MCF 10A (cell line): Measurements from ENCODE around the gene ZNF479. TPM values are rescaled to one million over a fixed set of nuclear protein-coding genes. Genes with fewer than 3 reads are reported as not detected.
A peak's percentile ranks its signal among the peaks of the same experiment; 100 is the strongest.
"Not testable (repeated sequence)": the region's sequence is repeated elsewhere in the genome, so short reads cannot be mapped to it uniquely, and the experiment has no call there.

ENCODE experiments used
- BruUV-seq: library from RNA; stranded (reverse); fragments of 400-500 nt; replicated peaks from 2 replicates; lab custom pipeline; 2021; lab: Mats Ljungman, UMichigan
- CTCF ChIA-PET: fragments of 300-600 bp; sonication (Branson Sonifier 250); formaldehyde crosslinking; extraction: SDS; loops from one replicate; lab custom pipeline; 2021; ENCODE audit warnings: antibody characterized with exemption, inconsistent platforms; lab: Yijun Ruan, JAX
- POLR2A ChIA-PET: fragments of 300-600, 350-650 bp; sonication (Branson Sonifier 250); formaldehyde crosslinking; extraction: SDS; loops from one replicate; lab custom pipeline; 2020; ENCODE audit warnings: antibody characterized with exemption, inconsistent platforms; lab: Yijun Ruan, JAX
- DNase-seq: peaks from one replicate; pipeline ENCODE4 v3.0.0-alpha.2; 2018; ENCODE audit not compliant: unreplicated experiment
- H3K27ac Mint-ChIP-seq: one replicate; pipeline ENCODE4 v1.8.0; 2022; ENCODE audit warnings: mild to moderate bottlenecking, low read depth, mixed read lengths; ENCODE audit not compliant: unreplicated experiment
- H3K27me3 Mint-ChIP-seq: one replicate; pipeline ENCODE4 v1.8.0; 2022; ENCODE audit warnings: mixed read lengths; ENCODE audit not compliant: insufficient read depth, unreplicated experiment
- H3K36me3 Mint-ChIP-seq: one replicate; pipeline ENCODE4 v1.8.0; 2022; ENCODE audit warnings: mild to moderate bottlenecking, moderate library complexity, mixed read lengths; ENCODE audit not compliant: insufficient read depth, unreplicated experiment
- H3K4me1 Mint-ChIP-seq: one replicate; pipeline ENCODE4 v1.8.0; 2022; ENCODE audit warnings: mixed read lengths; ENCODE audit not compliant: insufficient read depth, unreplicated experiment
- H3K4me3 Mint-ChIP-seq: one replicate; pipeline ENCODE4 v1.8.0; 2022; ENCODE audit warnings: mild to moderate bottlenecking, moderate library complexity, mixed read lengths; ENCODE audit not compliant: unreplicated experiment
- H3K9me3 Mint-ChIP-seq: one replicate; pipeline ENCODE4 v1.8.0; 2022; ENCODE audit warnings: mixed read lengths; ENCODE audit not compliant: unreplicated experiment
- intact Hi-C: fragments of 100-400 bp; cut with micrococcal nuclease; formaldehyde crosslinking; loops from 2 replicates; pipeline ENCODE4 v1.14.1; 2022
- total RNA-seq: library from RNA; stranded (reverse); gene quantifications from 2 replicates; pipeline ENCODE4 v1.2.3, GENCODE V29; 2022
- TF ChIP-seq, protein P1 (sequence below): fragments of 200-600 bp; IDR thresholded peaks from one replicate; pipeline ENCODE4 v1.8.0; 2022; ENCODE audit warnings: antibody characterized with exemption, mild to moderate bottlenecking; ENCODE audit not compliant: unreplicated experiment

Gene ZNF479
- total RNA-seq, 1 experiment from 2014 or later: not detected

GRCh38 chr7:57178768-57179139 is 46.5 kb upstream of the ZNF479 start:
- DNase-seq: no peak
- no TSS peak for BruUV-seq
- ChIA-PET POLR2A (no interaction called here), CTCF (no interaction called here)
- Mint-ChIP-seq H3K36me3 (no peaks in the 10 kb centered on the region), H3K27me3 (no peaks in the 10 kb centered on the region), H3K27ac (no peak overlapping the region), H3K9me3 (peaks cover 23% of the 10 kb centered on the region), H3K4me3 (no peak overlapping the region), H3K4me1 (no peaks in the 10 kb centered on the region)
- intact Hi-C loops: no loop called here
- TF ChIP-seq, protein P1, sequence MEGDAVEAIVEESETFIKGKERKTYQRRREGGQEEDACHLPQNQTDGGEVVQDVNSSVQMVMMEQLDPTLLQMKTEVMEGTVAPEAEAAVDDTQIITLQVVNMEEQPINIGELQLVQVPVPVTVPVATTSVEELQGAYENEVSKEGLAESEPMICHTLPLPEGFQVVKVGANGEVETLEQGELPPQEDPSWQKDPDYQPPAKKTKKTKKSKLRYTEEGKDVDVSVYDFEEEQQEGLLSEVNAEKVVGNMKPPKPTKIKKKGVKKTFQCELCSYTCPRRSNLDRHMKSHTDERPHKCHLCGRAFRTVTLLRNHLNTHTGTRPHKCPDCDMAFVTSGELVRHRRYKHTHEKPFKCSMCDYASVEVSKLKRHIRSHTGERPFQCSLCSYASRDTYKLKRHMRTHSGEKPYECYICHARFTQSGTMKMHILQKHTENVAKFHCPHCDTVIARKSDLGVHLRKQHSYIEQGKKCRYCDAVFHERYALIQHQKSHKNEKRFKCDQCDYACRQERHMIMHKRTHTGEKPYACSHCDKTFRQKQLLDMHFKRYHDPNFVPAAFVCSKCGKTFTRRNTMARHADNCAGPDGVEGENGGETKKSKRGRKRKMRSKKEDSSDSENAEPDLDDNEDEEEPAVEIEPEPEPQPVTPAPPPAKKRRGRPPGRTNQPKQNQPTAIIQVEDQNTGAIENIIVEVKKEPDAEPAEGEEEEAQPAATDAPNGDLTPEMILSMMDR: no peak

DNA sequence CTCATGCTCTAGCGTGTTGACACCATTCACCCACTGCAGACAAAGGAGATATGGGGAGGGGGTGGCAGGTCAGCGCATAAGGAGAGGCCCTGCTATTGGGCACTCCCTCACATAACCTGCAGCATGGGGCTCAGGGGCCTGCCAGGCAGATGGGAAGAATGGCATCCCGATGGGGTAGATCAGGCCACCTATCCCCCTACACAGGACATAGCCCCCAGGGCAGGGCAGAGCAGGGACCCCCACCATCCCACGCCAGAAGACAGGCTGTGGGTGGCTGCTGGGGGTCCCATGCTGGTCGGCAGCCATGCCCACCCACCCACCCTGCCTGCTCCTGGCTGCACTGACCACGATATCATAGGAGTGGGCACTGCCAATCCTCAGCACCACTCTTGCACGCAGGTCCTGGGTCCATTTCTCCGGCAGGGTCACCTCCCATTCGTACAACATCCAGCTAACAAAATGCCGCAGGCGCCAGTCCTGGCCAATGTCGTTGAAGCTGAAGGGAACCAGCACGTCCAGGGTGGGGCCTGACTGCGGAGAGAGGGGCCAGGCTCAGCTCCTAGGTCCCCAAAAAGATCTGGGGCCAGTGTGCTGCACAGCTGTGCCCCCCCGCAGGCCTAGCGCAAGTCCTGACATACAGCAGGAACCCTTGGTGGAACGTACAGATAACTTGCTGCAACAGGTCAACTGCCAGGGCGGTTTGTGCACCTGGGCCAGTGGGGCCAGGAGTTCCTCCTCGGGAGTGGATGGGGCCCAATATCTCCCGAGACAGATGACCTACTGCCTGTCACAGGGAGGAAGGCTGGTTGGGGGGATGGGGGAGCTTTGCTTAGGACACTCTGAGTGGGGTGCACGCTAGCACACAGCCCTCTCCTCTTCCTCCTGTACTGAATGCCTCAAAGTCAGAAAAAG is 45.9 kb upstream of the ZNF479 start:
- DNase-seq: no peak
- Mint-ChIP-seq H3K4me1 (no peaks in the 10 kb centered on the region), H3K9me3 (peaks cover 23% of the 10 kb centered on the region), H3K36me3 (no peaks in the 10 kb centered on the region), H3K4me3 (no peak overlapping the region), H3K27ac (no peak overlapping the region), H3K27me3 (no peaks in the 10 kb centered on the region)
- ChIA-PET POLR2A (no interaction called here), CTCF (no interaction called here)
- intact Hi-C loops: no loop called here
- TF ChIP-seq, protein P1: no peak
- BruUV-seq: no TSS peak

- Mint-ChIP-seq H3K36me3 (no peaks in the 10 kb centered on the region), H3K4me3 (no peak overlapping the region), H3K27ac (no peak overlapping the region), H3K9me3 (peaks cover 14% of the 10 kb centered on the region), H3K27me3 (no peaks in the 10 kb centered on the region), H3K4me1 (no peaks in the 10 kb centered on the region)
- TF ChIP-seq, protein P1: no peak
- intact Hi-C loops: no loop called here
- ChIA-PET POLR2A (no interaction called here), CTCF (no interaction called here)
- no TSS peak for BruUV-seq
- DNase-seq: no peak
These were observed 44.8 kb upstream of the ZNF479 start for GRCh38 chr7:57176928-57177635.

DNA sequence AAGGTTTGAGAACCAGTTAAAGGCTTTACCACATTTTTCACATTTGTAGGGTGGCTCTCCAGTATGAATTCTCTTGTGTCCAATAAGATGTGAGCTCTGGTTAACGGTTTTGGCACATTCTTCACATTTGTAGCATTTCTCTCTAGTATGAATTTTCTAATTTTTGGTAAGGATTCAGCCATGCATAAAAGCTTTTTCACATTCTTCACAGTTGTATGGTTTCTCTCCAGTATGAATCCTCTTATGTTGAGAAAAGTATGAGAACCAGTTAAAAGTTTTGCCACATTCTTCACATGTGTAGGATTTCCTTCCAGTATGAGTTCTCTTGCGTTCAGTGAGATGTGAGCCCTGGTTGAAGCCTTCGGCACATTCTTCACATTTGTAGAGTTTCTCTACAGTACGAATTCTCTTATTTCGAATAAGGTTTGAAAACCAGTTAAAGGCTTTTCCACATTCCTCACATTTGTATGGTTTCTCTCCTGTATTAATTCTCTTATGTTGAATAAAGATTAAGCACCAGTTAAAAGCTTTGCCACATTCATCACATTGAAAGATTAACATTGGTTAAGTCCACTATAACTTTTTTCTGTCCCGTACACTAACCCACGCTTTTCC is 33.2 kb upstream of the ZNF479 start:
- H3K4me3 Mint-ChIP-seq: no peak overlapping the region
- H3K4me1 Mint-ChIP-seq: no peaks in the 10 kb centered on the region
- no peak overlapping the region for H3K27ac Mint-ChIP-seq
- H3K9me3 Mint-ChIP-seq: peaks cover 33% of the 10 kb centered on the region
- H3K27me3 Mint-ChIP-seq: no peaks in the 10 kb centered on the region
- TF ChIP-seq, protein P1: no peak
- ChIA-PET POLR2A (no interaction called here), CTCF (no interaction called here)
- no TSS peak for BruUV-seq
- intact Hi-C loops: no loop called here
- DNase-seq: peak; percentile 0
- no peaks in the 10 kb centered on the region for H3K36me3 Mint-ChIP-seq

GRCh38 chr7:57120123-57120784 is 12.0 kb downstream of the ZNF479 start:
- H3K36me3 Mint-ChIP-seq, BruUV-seq, POLR2A ChIA-PET, CTCF ChIA-PET, H3K4me1 Mint-ChIP-seq, H3K27ac Mint-ChIP-seq, DNase-seq, H3K9me3 Mint-ChIP-seq, H3K27me3 Mint-ChIP-seq, H3K4me3 Mint-ChIP-seq, intact Hi-C loops: not testable (repeated sequence)
